ENCODE results near the gene ZNF469. TPM values are rescaled to one million over a fixed set of nuclear protein-coding genes. Genes with fewer than 3 reads are reported as not detected.

Gene ZNF469
- polyA plus RNA-seq, 1 donor (not counting 4 experiments of a cell fraction or from before 2014, with no cell fraction given) = not detected

DNA sequence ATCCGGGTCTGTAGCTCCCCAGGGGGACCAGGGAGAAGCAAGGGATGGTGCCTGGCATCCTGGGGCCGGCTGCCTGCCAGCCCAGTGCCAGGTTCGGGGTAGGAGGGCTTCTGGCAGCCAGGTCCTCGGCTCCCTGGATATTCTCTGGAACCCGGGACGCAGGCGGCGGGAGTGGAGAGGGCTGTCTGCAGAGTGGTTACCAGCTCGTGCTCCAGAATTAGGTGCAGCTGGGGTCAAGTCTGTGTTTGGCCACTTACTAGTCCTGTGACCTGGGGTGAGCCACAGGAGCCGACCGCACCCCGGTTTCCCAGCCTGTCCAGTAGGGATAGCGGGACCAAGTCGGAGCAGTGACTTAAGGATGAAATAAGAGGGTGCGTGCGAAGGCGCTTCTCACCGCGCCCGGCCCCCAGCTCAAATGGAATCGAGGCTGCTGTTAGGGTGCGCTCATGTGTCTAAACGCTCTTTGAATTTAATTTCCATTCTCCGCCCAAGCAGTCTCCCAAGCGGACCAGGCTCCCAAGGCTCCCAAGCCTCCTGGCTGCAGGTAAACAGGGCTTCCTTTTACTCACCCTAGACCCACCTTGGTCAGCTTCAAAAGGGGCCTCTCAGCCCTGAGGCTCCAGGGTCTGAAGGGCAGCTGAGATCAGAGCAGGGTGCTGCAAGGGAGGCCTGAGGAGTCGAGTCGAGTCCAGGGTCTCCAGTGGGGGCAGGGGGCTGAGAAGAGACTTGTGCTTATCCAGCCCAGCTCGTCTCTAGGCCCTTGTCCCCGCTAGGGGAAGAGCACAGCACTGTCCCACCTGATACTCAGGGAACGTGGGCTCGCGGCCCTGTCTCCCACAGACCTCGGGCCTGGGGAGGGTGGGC lies 28.3 kb upstream of the ZNF469 start:
- H2AFZ ChIP-seq (ENCODE audit: control insufficient read depth, low read length) = no peak overlapping the region
- no peaks in the 10 kb centered on the region for H3K4me1 ChIP-seq (ENCODE audit: control insufficient read depth, extremely low read depth, insufficient read depth, low read length)
- no peak overlapping the region for H3K4me3 ChIP-seq (ENCODE audit: control insufficient read depth in 2 of 3, extremely low read depth in 1 of 3, insufficient read depth in 2 of 3, low read depth in 1 of 3, low read length in 3 of 3)
- H3K27ac ChIP-seq (ENCODE audit: control insufficient read depth, insufficient read depth, low read length) = no peak overlapping the region
- no peaks in the 10 kb centered on the region for H3K9me3 ChIP-seq (ENCODE audit: control insufficient read depth, low read depth, low read length)
- no peaks in the 10 kb centered on the region for H4K20me1 ChIP-seq (ENCODE audit: control insufficient read depth, extremely low read depth, insufficient read depth, low read length)
- TF ChIP-seq, protein P1, sequence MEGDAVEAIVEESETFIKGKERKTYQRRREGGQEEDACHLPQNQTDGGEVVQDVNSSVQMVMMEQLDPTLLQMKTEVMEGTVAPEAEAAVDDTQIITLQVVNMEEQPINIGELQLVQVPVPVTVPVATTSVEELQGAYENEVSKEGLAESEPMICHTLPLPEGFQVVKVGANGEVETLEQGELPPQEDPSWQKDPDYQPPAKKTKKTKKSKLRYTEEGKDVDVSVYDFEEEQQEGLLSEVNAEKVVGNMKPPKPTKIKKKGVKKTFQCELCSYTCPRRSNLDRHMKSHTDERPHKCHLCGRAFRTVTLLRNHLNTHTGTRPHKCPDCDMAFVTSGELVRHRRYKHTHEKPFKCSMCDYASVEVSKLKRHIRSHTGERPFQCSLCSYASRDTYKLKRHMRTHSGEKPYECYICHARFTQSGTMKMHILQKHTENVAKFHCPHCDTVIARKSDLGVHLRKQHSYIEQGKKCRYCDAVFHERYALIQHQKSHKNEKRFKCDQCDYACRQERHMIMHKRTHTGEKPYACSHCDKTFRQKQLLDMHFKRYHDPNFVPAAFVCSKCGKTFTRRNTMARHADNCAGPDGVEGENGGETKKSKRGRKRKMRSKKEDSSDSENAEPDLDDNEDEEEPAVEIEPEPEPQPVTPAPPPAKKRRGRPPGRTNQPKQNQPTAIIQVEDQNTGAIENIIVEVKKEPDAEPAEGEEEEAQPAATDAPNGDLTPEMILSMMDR (optimal IDR thresholded peaks at IDR 0.05 in 1 of 3, IDR thresholded peaks at IDR 0.05 in 1 of 3, conservative IDR thresholded peaks at IDR 0.05 in 1 of 3; ENCODE audit: extremely low read depth in 1 of 3, insufficient read depth in 2 of 3, low read length in 3 of 3) = no peak
- TF ChIP-seq EZH2 (IDR thresholded peaks at IDR 0.05; ENCODE audit: low read length) = no peak
- DNase-seq (ENCODE audit: low read depth, low spot score) (no peak), FAIRE-seq (no peak)
- no peaks in the 10 kb centered on the region for H3K36me3 ChIP-seq (ENCODE audit: control insufficient read depth in 2 of 2, extremely low read depth in 1 of 2, insufficient read depth in 2 of 2, low read length in 2 of 2)
- H3K79me2 ChIP-seq (ENCODE audit: control insufficient read depth, insufficient read depth, low read length) = no peaks in the 10 kb centered on the region
- dilution Hi-C loops (cut with MboI; ENCODE audit: extremely low pct_ligation_motif_present, low sequenced_read_pairs) = no loop called here
- peaks cover 2% of the 10 kb centered on the region for H3K27me3 ChIP-seq (ENCODE audit: control insufficient read depth, extremely low read depth, insufficient read depth, low read length)
- no peak overlapping the region for H3K9ac ChIP-seq (ENCODE audit: control insufficient read depth, extremely low read depth, insufficient read depth, low read length)
- H3K4me2 ChIP-seq (ENCODE audit: control insufficient read depth, extremely low read depth, insufficient read depth, low read depth, low read length) = no peak overlapping the region
- H3K9me1 ChIP-seq (ENCODE audit: control insufficient read depth, extremely low read depth, insufficient read depth, low read length) = no peaks in the 10 kb centered on the region

DNA sequence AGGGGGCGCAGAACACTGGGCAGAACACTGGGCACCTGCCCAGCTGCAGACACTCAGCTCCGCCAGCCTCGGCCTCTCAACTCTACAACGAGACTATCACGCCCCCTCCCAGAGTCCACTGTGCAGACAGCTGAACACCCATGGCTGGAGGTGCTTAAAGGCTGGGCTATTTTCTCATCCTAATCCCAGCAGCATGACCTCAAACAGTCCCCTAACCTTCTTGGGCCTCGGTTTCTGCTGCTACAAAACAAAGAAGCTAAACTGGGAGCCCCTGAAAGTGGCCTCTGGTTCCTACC lies 27.7 kb upstream of the ZNF469 start:
- H3K79me2 ChIP-seq (ENCODE audit: control insufficient read depth, insufficient read depth, low read length) = no peaks in the 10 kb centered on the region
- no peak overlapping the region for H2AFZ ChIP-seq (ENCODE audit: control insufficient read depth, low read length)
- H3K27me3 ChIP-seq (ENCODE audit: control insufficient read depth, extremely low read depth, insufficient read depth, low read length) = peaks cover 2% of the 10 kb centered on the region
- dilution Hi-C loops (cut with MboI; ENCODE audit: extremely low pct_ligation_motif_present, low sequenced_read_pairs) = no loop called here
- no peak for DNase-seq (ENCODE audit: low read depth, low spot score)
- no peak overlapping the region for H3K4me3 ChIP-seq (ENCODE audit: control insufficient read depth in 2 of 3, extremely low read depth in 1 of 3, insufficient read depth in 2 of 3, low read depth in 1 of 3, low read length in 3 of 3)
- H3K4me2 ChIP-seq (ENCODE audit: control insufficient read depth, extremely low read depth, insufficient read depth, low read depth, low read length) = no peak overlapping the region
- no peak for FAIRE-seq
- H3K4me1 ChIP-seq (ENCODE audit: control insufficient read depth, extremely low read depth, insufficient read depth, low read length) = no peaks in the 10 kb centered on the region
- H3K27ac ChIP-seq (ENCODE audit: control insufficient read depth, insufficient read depth, low read length) = no peak overlapping the region
- H3K9me1 ChIP-seq (ENCODE audit: control insufficient read depth, extremely low read depth, insufficient read depth, low read length) = no peaks in the 10 kb centered on the region
- no peaks in the 10 kb centered on the region for H3K36me3 ChIP-seq (ENCODE audit: control insufficient read depth in 2 of 2, extremely low read depth in 1 of 2, insufficient read depth in 2 of 2, low read length in 2 of 2)
- H3K9ac ChIP-seq (ENCODE audit: control insufficient read depth, extremely low read depth, insufficient read depth, low read length) = no peak overlapping the region
- H4K20me1 ChIP-seq (ENCODE audit: control insufficient read depth, extremely low read depth, insufficient read depth, low read length) = no peaks in the 10 kb centered on the region
- H3K9me3 ChIP-seq (ENCODE audit: control insufficient read depth, low read depth, low read length) = no peaks in the 10 kb centered on the region
- TF ChIP-seq, protein P1 (optimal IDR thresholded peaks at IDR 0.05 in 1 of 3, IDR thresholded peaks at IDR 0.05 in 1 of 3, conservative IDR thresholded peaks at IDR 0.05 in 1 of 3; ENCODE audit: extremely low read depth in 1 of 3, insufficient read depth in 2 of 3, low read length in 3 of 3) = no peak
- TF ChIP-seq EZH2 (IDR thresholded peaks at IDR 0.05; ENCODE audit: low read length) = no peak
